HCT116 (cell line): ENCODE data around the gene DEXI. TPM values are rescaled to one million over a fixed set of nuclear protein-coding genes. Genes with fewer than 3 reads are reported as not detected.

Experiments used
- ATAC-seq: fragments of 200-7000 bp; cut with Tn5 transposase; 2 replicates; pipeline ENCODE4 v1.9.1; 2020; ENCODE audit warnings: mild to moderate bottlenecking, moderate library complexity
- Bru-seq: library from RNA; stranded (reverse); fragments of 400-500 nt; gene quantifications from one replicate; lab custom pipeline; 2021; lab: Mats Ljungman, UMichigan
- BruChase-seq, 2 experiments: library from RNA; stranded (reverse); fragments of 400-500 nt; gene quantifications; one replicate each; lab custom pipeline; 2021; lab: Mats Ljungman, UMichigan
- BruUV-seq: library from RNA; stranded (reverse); fragments of 400-500 nt; replicated peaks from 2 replicates; lab custom pipeline; 2021; lab: Mats Ljungman, UMichigan
- CTCF ChIA-PET: fragments of 300-600 bp; sonication (Branson Sonifier 250); formaldehyde crosslinking; loops from one replicate; lab custom pipeline; 2021; ENCODE audit warnings: antibody characterized with exemption; lab: Charles Lee
- POLR2A ChIA-PET: fragments of 300-600, 350-600 bp; sonication (Branson Sonifier 250); formaldehyde crosslinking; loops from one replicate; lab custom pipeline; 2021; ENCODE audit warnings: antibody characterized with exemption; lab: Charles Lee
- RAD21 ChIA-PET, 2 experiments: fragments of 300-600 bp; sonication (Branson Sonifier 250); formaldehyde crosslinking; loops; one replicate each; lab custom pipeline; 2023; ENCODE audit warnings: low total read pairs in 2 of 2; ENCODE audit not compliant: uncharacterized antibody in 2 of 2, unreplicated experiment in 2 of 2, low non-redundant PET in 1 of 2; lab: Charles Lee
- DNase-seq: peaks from one replicate; pipeline ENCODE4 v3.0.0-alpha.2; 2010; ENCODE audit warnings: low read depth, low spot score
- H2AFZ ChIP-seq: fragments of 200-600 bp; shearing (Covaris generic), sonication (generic); 2 replicates; pipeline ENCODE4 v1.6.1; 2017; ENCODE audit warnings: low read depth, mixed run types, mixed read lengths, antibody characterized with exemption, low read length; ENCODE audit not compliant: poor library complexity, severe bottlenecking
- H3K27ac ChIP-seq: 2 replicates; pipeline ENCODE4 v1.5.1; 2012; ENCODE audit warnings: low read depth, low read length
- H3K27me3 ChIP-seq: fragments of 200-600 bp; sonication (generic); 2 replicates; pipeline ENCODE4 v1.6.1; 2016; ENCODE audit warnings: mixed run types, low read length, mixed read lengths; ENCODE audit not compliant: insufficient read depth
- H3K36me3 ChIP-seq, 2 experiments: fragments of 200-500 bp in 1 of 2; fragments of 200-600 bp in 1 of 2; sonication (Bioruptor generic) in 1 of 2; sonication (generic) in 1 of 2; 2 replicates each; pipeline versions ENCODE4 v1.5.1 to v1.6.1; 2014 to 2016; ENCODE audit warnings: low read length in 2 of 2, inconsistent platforms in 1 of 2, mixed read lengths in 1 of 2, mixed run types in 1 of 2; ENCODE audit not compliant: insufficient read depth in 2 of 2, control insufficient read depth in 1 of 2
- H3K4me1 ChIP-seq, 2 experiments: fragments of 200-600 bp in 1 of 2; sonication (generic) in 1 of 2; 2 replicates each; pipeline versions ENCODE4 v1.5.1 to v1.6.1; 2012 to 2017; ENCODE audit warnings: low read length in 2 of 2, inconsistent platforms in 1 of 2, mild to moderate bottlenecking in 1 of 2, mixed read lengths in 1 of 2, mixed run types in 1 of 2, moderate library complexity in 1 of 2; ENCODE audit not compliant: insufficient read depth in 2 of 2, control insufficient read depth in 1 of 2
- H3K4me2 ChIP-seq: fragments of 200-600 bp; sonication (generic); 2 replicates; pipeline ENCODE4 v1.6.1; 2017; ENCODE audit warnings: mixed run types, low read length, mixed read lengths
- H3K4me3 ChIP-seq, 2 experiments: fragments of 200-600 bp in 1 of 2; sonication (generic) in 1 of 2; replicated peaks in 1 of 2; 2 replicates each; pipeline ENCODE4 v1.5.1; 2011 to 2016; ENCODE audit warnings: low read length in 2 of 2, control low read depth in 1 of 2, low read depth in 1 of 2, mild to moderate bottlenecking in 1 of 2, mixed read lengths in 1 of 2, mixed run types in 1 of 2
- H3K79me2 ChIP-seq: fragments of 200-600 bp; sonication (generic); 2 replicates; pipeline ENCODE4 v1.6.1; 2017; ENCODE audit warnings: mild to moderate bottlenecking, mixed run types, low read length, moderate library complexity, mixed read lengths; ENCODE audit not compliant: insufficient read depth
- H3K9ac ChIP-seq: fragments of 200-600 bp; sonication (generic); 2 replicates; pipeline ENCODE4 v1.6.1; 2016; ENCODE audit warnings: low read length, mixed read lengths
- H3K9me2 ChIP-seq: fragments of 200-600 bp; sonication (generic), shearing (Covaris generic); 2 replicates; pipeline ENCODE4 v1.6.1; 2017; ENCODE audit warnings: mixed run types, mild to moderate bottlenecking, moderate library complexity; ENCODE audit not compliant: insufficient read depth
- H3K9me3 ChIP-seq, 2 experiments: fragments of 200-500 bp in 1 of 2; fragments of 200-600 bp in 1 of 2; sonication (Bioruptor generic) in 1 of 2; sonication (generic) in 1 of 2; 2 replicates each; pipeline ENCODE4 v1.6.1; 2014 to 2017; ENCODE audit warnings: low read length in 2 of 2, mixed read lengths in 2 of 2, inconsistent platforms in 1 of 2, low read depth in 1 of 2, mild to moderate bottlenecking in 1 of 2, mixed run types in 1 of 2, moderate library complexity in 1 of 2; ENCODE audit not compliant: control insufficient read depth in 1 of 2, insufficient read depth in 1 of 2
- H4K20me1 ChIP-seq: fragments of 200-600 bp; sonication (generic), shearing (Covaris generic); 2 replicates; pipeline ENCODE4 v1.6.1; 2017; ENCODE audit warnings: mixed run types, mild to moderate bottlenecking, moderate library complexity; ENCODE audit not compliant: insufficient read depth
- ATF3 ChIP-seq: IDR thresholded peaks from 2 replicates; pipeline ENCODE4 v1.6.1; 2012
- EGR1 ChIP-seq: IDR thresholded peaks from 2 replicates; pipeline ENCODE4 v1.6.1; 2012; ENCODE audit warnings: low read depth
- MAX ChIP-seq: IDR thresholded peaks from 2 replicates; pipeline ENCODE4 v1.6.1; 2012
- POLR2AphosphoS5 ChIP-seq: IDR thresholded peaks from 2 replicates; pipeline ENCODE4 v1.6.1; 2011; ENCODE audit warnings: mild to moderate bottlenecking, low read depth, low read length, moderate library complexity
- SIN3A ChIP-seq: IDR thresholded peaks from 2 replicates; pipeline ENCODE4 v1.6.1; 2012; ENCODE audit warnings: low read depth
- SP1 ChIP-seq: IDR thresholded peaks from 2 replicates; pipeline ENCODE4 v1.6.1; 2012; ENCODE audit warnings: low read depth
- SRF ChIP-seq: IDR thresholded peaks from 2 replicates; pipeline ENCODE4 v1.6.1; 2012; ENCODE audit warnings: low read depth
- YY1 ChIP-seq: IDR thresholded peaks from 2 replicates; pipeline ENCODE4 v1.6.1; 2011; ENCODE audit warnings: low read length, low read depth, moderate library complexity, mild to moderate bottlenecking; ENCODE audit not compliant: insufficient replicate concordance; ENCODE audit errors: extremely low read depth
- intact Hi-C: fragments of 100-400 bp; cut with micrococcal nuclease; formaldehyde crosslinking; loops from 2 replicates; pipeline ENCODE4 v1.10.0; 2022
- long read RNA-seq: library from polyadenylated mRNA; unstranded; transcript quantifications from one replicate; pipeline ENCODE4 v2.0.0, GENCODE V29; 2021; ENCODE audit not compliant: unreplicated experiment
- polyA plus RNA-seq: library from polyadenylated mRNA; unstranded; fragments of >200 nt; gene quantifications from 2 replicates; pipeline ENCODE4 v1.2.1, GENCODE V29; 2012; ENCODE audit warnings: missing spikeins
- total RNA-seq: library from RNA; stranded (reverse); gene quantifications from one replicate; pipeline ENCODE4 v1.2.1, GENCODE V29; 2021; ENCODE audit not compliant: unreplicated experiment

Gene DEXI
- 37.8 TPM for total RNA-seq
- 38.8 and 39.6 TPM in 2 replicates for polyA plus RNA-seq
- Bru-seq, nascent RNA: percentile 72 among the genes with signal in this experiment
- percentile 57 among the genes with signal in this experiment for BruChase-seq, experiment 1, labeled RNA remaining after a 6-hour chase
- percentile 60 among the genes with signal in this experiment for BruChase-seq, experiment 2, labeled RNA remaining after a 2-hour chase
- long read RNA-seq, full-length matches to known transcripts: 64 of 81 reads
- long read RNA-seq, partial matches to known transcripts: 1 of 81 reads
- long read RNA-seq, other reads (novel, unspliced or antisense): 16 of 81 reads

DNA sequence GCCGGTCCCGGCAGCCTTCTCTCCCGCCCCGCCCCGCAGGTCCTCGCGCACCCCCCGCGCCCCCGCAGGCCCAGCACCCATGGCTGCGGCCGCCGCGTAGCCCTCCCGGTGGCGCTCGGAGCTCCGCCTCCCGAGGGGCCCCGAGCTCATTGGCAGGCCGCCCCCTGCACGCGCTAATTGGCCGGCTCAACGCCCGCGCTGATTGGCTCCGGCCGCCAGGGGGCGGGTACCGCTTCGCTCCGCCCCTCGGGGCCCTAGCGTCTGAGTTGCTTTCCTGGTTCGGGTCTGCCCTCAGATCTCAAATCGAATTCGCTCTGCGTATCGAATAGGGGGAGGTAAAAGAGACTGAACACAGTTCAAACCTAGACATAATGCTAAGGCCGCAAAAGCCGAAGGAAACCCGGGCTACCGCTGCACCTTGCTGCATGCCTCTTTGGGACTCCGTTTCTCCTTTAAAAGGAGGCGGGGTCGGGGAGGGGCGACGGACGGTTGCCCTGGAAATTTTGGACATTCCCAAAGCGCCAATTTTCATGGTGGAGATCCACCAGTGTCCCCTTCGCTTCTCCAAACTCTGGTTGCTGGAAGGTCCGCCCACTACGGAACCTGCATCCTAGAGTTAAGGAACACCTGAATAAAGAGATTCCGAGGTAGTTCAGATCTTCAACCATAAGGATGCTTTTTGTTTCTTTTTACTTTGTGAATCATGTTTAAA, at the start of gene DEXI:
Gene DEXI, minus strand, starts transcription at position 117 of the 712 bp plus-strand sequence. CDS start 463 bp downstream, outside the sequence.
- Histone ChIP-seq H3K9me3 (no peaks in the 10 kb centered on the region), H3K79me2 (peaks cover 71% of the 10 kb centered on the region), H3K27me3 (no peaks in the 10 kb centered on the region), H3K27ac (peak within 1 kb of the TSS; percentile 65), H3K9me2 (no peaks in the 10 kb centered on the region), H2AFZ (no peak within 1 kb of the TSS), H3K9ac (peak within 1 kb of the TSS; percentile 80), H3K4me2 (peak within 1 kb of the TSS; percentile 94), H3K4me3 (peak within 1 kb of the TSS; percentile 71 to 84), H4K20me1 (no peaks in the 10 kb centered on the region), H3K36me3 (peaks cover 9 to 21% of the 10 kb centered on the region in 2 experiments; a peak in 2 of 4 replicates), H3K4me1 (peaks cover 37 to 50% of the 10 kb centered on the region in 2 experiments)
- ChIA-PET RAD21 (no interaction called here), CTCF (interaction anchor here (0.9 to 1.0 kb wide), 2 partner anchors 12 to 314 kb away, joined by 3 to 4 read pairs; partner anchors contain the start of gene SOCS1), POLR2A (interaction anchor here (0.6 to 0.9 kb wide), 3 partner anchors 10 to 313 kb away, joined by 3 read pairs; partner anchors contain the start of gene SOCS1)
- ATAC-seq: peak; percentile 83
- BruUV-seq: no TSS peak
- intact Hi-C loops: no loop called here
- peak; percentile 72 for DNase-seq
- peak; percentile 77 for TF ChIP-seq EGR1
- TF ChIP-seq SRF: no peak
- TF ChIP-seq SIN3A: peak; percentile 51; the same call in 1 of the 2 replicates
- peak; percentile 1 for TF ChIP-seq MAX
- TF ChIP-seq SP1: peak; percentile 85
- peak; percentile 78 for TF ChIP-seq POLR2AphosphoS5
- no peak for TF ChIP-seq ATF3
- TF ChIP-seq YY1: peak; percentile 73
